ENCODE data around the gene MAP3K15. TPM values are rescaled to one million over a fixed set of nuclear protein-coding genes. Genes with fewer than 3 reads are reported as not detected.
A peak's percentile ranks its signal among the peaks of the same experiment; 100 is the strongest.

Gene MAP3K15
- total RNA-seq, 1 experiment from 2014 or later = 3.8 TPM

- Mint-ChIP-seq H3K9me3 (no peaks in the 10 kb centered on the region), H3K27ac (peak overlapping the region; percentile 45), H3K36me3 (peaks cover 3% of the 10 kb centered on the region; the same call in 1 of the 2 replicates), H3K27me3 (ENCODE audit: low read depth) (no peaks in the 10 kb centered on the region), H3K4me3 (peak overlapping the region; percentile 80), H3K4me1 (peaks cover 8% of the 10 kb centered on the region)
- DNase-seq (ENCODE audit: low spot score) = no peak
- ATAC-seq = no peak
- ChIA-PET CTCF (no interaction called here), POLR2A (no interaction called here)
- no peak for TF ChIP-seq ELF4 (CRISPR knock-in tag; IDR thresholded peaks at IDR 0.05; ENCODE audit: low read depth)
- TF ChIP-seq IRF2 (CRISPR knock-in tag; IDR thresholded peaks at IDR 0.05; ENCODE audit: borderline replicate concordance, low read depth) = no peak
- TF ChIP-seq AR (CRISPR knock-in tag; IDR thresholded peaks at IDR 0.05) = no peak
- TF ChIP-seq CTCF (IDR thresholded peaks at IDR 0.05) = no peak
- TF ChIP-seq SP1 (CRISPR knock-in tag; conservative IDR thresholded peaks at IDR 0.05) = no peak
- TF ChIP-seq FOXK1 (CRISPR knock-in tag; IDR thresholded peaks at IDR 0.05) = no peak
- TF ChIP-seq TEAD1 (CRISPR knock-in tag; IDR thresholded peaks at IDR 0.05) = no peak
- TF ChIP-seq SOX15 (CRISPR knock-in tag; IDR thresholded peaks at IDR 0.05) = no peak
- no peak for TF ChIP-seq ZBTB43 (CRISPR knock-in tag; IDR thresholded peaks at IDR 0.05)
- no peak for TF ChIP-seq JAZF1 (CRISPR knock-in tag; IDR thresholded peaks at IDR 0.05)
- no peak for TF ChIP-seq NR1H2 (CRISPR knock-in tag; IDR thresholded peaks at IDR 0.05)
Measured at GRCh38 chrX:19343085-19343534, 172.2 kb downstream of the MAP3K15 start.

GRCh38 chrX:19342331-19342906, 172.9 kb downstream of the MAP3K15 start:
- H3K4me3 Mint-ChIP-seq = peak overlapping the region; percentile 80
- H3K27me3 Mint-ChIP-seq (ENCODE audit: low read depth) = no peaks in the 10 kb centered on the region
- POLR2A ChIA-PET = interaction anchor here (0.5 kb wide), 1 partner anchor 230 kb away, joined by 12 read pairs; no protein-coding TSS in a partner anchor
- H3K27ac Mint-ChIP-seq = no peak overlapping the region
- TF ChIP-seq HMGA2 (CRISPR knock-in tag; IDR thresholded peaks at IDR 0.05) = no peak
- no peak for TF ChIP-seq ARID4B (CRISPR knock-in tag; IDR thresholded peaks at IDR 0.05; ENCODE audit: borderline replicate concordance)
- TF ChIP-seq CREM (CRISPR knock-in tag; IDR thresholded peaks at IDR 0.05) = no peak
- CTCF ChIA-PET = no interaction called here
- ATAC-seq = no peak
- no peak for DNase-seq (ENCODE audit: low spot score)
- H3K4me1 Mint-ChIP-seq = peaks cover 8% of the 10 kb centered on the region
- no peaks in the 10 kb centered on the region for H3K36me3 Mint-ChIP-seq
- no peaks in the 10 kb centered on the region for H3K9me3 Mint-ChIP-seq

Data from WTC11 (cell line).